GM04504 (cell line): ENCODE measurements around the gene GAK.

Experiments used
- DNase-seq: peaks from one replicate; pipeline ENCODE4 v3.0.0-alpha.2; 2012; ENCODE audit warnings: low read depth

GAK gene

DNA sequence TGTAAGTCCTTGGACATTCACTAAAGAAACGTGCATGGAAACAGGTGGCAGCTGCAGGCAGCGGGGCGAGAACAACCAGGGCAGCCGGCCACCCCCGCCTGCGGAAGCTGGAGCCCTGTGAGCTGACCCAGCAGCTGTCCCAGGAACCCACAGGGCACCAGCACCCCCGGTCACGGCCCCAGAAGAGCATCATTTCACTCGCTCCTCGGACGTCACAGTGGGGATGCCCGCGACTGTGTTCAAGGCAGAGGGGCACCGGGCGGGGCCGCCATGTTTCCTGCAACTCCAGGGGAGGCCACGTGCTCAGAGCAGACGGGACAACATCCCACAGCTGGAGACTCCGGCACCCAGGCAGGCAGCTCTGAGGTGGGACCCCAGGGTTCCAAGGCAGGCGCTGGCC is 61.2 kb downstream of the GAK start:
- DNase-seq = no peak

DNA sequence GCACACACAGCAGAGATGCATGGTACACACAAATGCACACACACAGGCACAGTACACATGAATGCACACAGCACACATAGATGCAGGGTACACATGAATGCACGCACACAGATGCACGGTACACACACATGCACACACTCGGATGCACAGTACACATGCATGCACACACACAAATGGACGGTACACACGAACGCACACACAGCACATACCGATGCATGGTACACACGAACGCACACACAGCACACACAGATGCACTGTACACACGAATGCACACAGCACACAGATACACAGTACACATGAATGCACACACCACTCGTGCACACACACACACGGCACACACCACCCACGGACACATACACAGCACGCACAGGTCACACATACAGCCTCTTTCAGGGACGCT is 62.3 kb downstream of the GAK start:
- DNase-seq = no peak

DNA sequence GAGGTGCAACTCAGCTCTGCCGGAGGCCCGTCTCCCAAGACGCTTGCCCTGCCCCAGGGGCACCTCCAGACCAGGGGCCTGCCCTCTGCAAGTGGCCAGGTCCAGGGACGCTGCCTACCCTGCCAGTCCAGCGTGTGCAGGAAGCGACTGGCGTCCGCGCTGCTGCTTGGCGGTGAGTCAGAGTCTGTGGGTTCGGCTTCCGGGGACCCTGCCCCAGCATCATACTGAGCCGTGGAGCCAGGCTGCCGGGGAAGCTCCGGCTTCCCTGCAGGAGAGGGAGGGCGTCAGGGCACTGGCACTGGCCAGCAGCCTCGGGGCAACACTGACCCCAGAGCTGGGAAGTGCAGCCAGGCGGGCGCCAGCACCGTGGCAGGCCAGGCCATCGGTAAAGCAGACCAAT is 63.7 kb downstream of the GAK start:
- no peak for DNase-seq

DNA sequence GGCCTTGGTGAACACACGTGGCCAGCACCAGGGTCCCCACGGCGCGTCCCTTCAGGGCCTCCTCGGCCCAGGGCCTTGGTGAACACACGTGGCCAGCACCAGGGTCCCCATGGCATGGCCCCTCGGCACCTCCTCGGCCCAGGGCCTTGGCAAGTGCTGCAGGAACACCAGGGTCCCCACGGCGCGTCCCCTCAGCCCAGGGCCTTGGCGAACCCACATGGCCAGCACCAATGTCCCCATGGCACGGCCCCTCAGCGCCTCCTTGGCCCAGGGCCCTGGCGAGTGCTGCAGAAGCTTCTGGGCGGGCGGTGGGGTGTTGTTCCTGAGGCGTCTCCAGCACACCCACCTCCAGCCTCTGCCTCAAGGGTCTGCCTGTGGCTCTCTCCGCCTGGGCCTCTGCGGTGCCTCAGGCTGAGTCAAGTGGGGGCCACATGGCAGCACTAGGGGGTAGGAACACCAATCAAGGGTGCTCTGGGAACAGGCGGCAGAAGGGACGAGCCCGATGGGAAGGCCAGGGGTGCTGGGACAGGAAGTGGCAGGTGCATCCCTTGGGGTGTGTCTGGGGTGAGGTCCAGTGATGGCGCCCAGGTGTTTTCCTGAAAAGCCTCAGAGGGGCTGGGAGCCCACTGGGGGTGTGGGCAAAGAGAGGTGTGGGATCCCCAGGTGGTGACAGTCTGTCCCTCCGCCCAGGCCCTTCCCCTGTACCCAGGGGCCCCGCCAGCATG is 64.4 kb downstream of the GAK start:
- no peak for DNase-seq

DNA sequence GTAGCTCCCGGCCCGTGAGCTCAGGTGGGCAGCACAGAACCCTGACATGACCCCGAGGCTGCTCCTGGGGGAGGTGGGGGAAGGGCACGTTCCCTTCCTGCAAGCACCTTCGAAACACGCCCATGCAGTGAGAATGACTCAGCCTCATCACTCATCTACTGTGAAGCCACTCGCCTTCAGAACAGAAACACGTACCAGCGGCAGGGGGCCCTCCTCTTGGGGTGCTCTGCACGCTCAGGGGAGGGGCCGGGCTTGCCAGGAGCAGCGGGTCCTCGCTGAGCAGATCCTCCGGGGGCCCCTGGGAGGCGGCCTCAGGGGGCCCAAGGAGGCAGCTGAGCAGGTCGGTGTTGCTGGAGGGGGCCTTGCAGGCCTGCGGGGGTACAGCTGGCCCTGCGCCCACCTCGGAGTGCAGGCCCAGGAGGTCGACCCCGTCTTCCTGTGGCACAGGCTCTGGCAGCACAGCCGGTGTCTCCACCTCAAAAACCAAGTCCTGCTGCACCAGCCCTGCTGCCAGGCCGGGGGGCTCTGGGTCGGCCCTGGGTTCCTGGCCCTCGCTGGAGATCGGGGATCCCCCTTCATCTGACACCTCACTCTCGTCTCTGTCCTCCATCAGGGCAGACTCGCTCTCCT is 65.2 kb downstream of the GAK start:
- no peak for DNase-seq

DNA sequence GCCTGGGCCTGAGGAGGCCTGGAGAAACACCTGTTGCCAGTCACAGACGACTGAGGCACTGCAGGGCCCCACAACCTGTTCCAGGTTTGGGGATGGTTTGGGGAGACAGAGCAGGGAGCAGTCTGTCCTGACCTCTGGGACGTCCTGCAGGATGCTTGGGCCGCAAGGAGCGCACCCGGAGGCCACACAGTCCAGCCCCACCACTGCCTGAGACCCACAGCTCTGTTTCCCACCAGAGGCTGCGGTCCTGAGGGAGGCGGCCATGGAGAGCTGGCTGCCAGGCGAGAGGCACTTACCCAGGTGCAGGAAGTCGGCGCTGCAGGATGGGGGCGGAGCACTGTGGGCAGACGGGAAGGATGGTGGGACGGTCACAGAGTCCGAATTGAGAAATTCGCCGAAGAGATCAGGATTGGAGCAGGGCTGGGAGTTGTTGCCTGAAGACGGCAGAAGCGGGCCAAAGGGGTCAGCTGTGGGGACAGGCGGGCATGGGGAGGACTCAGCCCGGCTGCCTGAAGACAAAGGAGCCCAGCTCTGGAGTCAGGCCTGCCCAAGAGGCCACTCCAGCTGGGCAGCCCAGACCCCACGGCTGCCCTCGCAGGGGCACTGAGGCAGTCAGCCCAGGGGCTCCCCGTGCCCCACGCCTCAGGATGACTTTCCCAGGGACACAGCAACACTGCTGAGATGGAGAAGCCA is 65.9 kb downstream of the GAK start:
- no peak for DNase-seq

DNA sequence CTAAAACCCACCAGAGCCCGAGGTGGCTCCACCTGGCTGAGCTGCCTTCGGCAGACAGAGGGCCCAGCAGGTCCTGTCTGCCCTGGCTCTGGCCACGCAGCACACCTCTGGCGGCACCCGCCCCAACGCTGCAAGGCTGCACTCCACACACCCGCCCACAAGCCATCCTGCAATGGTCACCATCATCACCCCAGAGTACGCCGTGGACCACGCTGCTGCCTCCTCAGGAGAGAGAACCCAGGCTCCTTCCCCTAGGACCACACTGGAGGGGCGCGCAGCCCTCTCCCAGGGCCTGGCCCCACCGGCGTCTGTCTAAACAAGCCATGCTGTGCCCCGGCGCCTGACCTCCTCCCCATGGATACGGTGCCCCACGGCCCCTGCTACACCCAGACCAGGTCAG is 66.5 kb downstream of the GAK start:
- no peak for DNase-seq

DNA sequence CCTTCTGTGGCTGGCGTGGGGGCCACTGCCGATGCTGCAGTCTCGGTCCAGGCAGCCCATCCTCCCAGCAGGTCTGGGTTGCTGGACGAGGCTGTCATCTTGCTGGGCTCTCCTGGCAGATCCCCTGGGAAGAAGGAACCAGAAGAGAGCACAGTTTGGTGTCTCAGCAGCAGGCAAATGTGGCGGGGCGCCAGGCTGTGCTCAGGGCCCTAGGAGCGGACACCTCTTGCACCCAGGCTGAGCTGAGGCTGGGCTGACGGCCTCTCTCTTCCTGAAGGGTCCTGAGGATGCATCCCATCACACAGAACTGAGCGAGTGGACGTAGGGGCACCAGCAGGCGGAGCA is 67.0 kb downstream of the GAK start:
- no peak for DNase-seq

DNA sequence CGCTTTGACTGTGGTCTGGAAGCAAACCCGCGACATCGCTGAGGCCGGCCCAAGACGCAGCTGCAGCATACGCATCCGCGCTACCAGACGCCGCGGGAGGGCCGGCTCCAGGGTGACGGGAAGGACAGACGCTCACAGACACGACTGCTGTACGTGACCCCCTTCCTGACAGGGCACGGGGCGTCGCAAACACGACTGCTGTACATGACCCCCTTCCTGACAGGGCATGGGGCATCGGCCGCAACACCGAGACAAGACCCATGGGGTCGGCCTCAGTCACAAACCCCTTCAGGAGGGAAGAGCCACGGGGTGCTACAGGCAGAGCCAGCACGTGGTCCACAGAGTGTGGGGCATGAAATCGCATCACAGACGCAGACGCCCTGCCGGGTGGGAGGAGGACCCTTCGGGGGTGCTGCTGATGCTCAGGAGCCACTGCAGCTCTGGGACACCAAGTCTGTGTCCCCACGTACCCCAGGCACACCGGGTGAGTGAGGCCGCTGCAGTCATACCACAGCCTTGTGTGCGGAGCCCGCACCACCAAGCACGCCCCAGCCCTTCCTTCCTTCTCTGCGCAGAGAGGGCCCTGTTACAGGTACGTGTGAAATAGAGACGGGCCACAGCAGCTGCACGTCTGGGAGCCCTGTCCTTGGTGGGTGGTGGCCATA is 67.5 kb downstream of the GAK start:
- no peak for DNase-seq

DNA sequence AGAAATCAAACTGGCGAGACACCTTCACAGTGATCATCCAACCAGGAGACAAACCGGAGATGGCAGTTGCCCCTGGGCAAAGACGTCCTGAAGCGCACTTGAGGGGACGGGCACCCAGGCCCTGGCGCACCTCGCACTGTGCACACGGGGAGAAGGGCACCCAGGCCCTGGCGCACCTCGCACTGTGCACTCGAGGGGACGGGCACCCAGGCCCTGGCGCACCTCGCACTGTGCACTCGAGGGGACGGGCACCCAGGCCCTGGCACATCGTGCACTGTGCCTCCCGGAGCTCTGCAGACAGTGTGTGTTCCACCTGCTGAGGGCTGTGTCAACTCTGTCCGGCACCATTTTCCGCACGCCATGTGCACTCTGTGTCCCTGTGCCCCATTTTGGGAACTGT is 71.6 kb downstream of the GAK start:
- DNase-seq = no peak

DNA sequence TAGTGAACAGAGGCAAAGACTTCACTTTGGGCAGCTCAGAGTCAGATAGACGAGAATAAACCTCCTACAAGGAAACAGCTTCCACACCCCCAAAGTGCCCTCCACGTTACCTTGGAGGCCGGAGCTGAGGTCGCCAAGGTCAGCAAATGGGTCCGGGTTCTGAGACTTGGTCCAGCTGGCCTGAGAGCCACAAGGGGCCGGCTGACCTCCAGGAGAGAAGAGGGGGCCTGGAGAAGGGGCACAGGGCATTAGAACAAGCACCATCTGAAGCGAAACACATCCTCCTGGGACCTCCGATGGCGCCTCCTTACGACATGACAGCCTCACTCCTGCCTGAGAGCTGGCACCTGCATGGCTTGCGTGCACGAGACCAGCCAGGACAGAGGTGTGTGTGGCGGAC is 72.6 kb downstream of the GAK start:
- no peak for DNase-seq

DNA sequence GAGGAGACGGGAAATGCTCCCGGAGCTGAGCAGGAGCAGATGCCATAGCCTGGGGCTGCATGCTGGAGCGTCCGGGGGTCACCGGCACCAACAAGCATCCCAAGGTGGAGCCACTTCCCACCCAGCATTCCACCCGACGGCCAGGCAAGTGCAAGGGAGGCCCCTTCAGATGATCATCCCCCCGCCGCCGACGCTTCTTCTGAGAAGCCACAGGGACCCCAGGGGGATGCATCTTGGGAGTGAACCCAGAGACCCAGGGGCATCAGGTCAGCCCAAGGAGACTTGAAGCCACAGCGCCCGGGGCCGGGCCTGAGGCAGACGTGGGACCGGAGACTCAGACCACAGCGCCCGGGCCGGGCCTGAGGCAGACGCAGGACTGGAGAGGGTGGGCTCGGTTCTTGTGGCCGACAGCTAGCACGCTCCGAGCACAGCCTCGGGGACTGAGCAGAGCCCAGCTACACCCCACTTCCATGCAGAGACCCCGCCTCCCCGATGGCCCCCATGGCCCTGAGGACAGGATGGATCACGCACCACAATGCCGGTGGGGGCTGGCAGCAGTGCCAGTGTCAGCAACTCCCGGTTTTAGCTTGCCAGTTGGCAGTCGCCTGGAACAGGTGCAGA is 73.2 kb downstream of the GAK start:
- DNase-seq = no peak

DNA sequence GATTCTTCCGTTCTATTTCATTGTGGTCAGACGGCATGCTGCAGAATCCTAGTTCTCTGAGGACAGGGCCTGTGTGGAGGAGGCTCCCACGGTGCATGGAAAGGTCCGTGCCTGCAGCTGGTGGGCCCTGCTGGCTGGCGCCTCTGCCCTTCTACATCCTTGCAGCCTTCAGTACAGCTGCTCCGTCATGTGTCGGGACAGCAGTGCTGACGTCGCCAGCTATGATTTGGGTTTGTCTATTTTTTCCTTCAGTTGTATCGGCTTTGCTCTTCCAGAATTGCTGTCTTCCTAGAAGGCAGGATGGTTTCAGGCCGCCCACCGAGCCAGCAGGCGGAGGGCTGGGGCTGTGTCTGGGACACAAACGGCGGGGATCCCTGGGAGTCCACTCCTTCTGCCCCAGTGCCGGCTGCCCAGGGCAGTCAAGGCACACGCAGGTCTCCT is 74.1 kb downstream of the GAK start:
- no peak for DNase-seq

DNA sequence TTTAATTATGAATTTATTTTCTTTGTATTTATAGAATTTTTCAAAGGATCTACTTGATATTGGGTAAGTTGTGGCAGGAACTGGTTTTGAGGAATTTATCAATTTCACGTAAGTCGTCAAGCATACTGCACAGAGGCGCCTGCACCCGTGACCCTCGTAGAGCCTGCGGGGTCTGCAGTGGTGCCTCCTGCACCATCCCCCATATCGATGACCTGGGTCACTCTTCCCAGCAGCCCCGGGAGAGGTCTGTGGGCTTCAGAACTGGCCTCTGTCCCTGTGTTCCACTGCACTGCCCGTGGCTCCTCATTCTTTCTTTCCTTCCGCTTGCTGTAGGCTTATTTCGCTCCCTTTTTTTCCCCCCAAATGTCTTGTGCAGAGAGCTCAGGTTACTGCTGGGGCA is 74.7 kb downstream of the GAK start:
- no peak for DNase-seq

DNA sequence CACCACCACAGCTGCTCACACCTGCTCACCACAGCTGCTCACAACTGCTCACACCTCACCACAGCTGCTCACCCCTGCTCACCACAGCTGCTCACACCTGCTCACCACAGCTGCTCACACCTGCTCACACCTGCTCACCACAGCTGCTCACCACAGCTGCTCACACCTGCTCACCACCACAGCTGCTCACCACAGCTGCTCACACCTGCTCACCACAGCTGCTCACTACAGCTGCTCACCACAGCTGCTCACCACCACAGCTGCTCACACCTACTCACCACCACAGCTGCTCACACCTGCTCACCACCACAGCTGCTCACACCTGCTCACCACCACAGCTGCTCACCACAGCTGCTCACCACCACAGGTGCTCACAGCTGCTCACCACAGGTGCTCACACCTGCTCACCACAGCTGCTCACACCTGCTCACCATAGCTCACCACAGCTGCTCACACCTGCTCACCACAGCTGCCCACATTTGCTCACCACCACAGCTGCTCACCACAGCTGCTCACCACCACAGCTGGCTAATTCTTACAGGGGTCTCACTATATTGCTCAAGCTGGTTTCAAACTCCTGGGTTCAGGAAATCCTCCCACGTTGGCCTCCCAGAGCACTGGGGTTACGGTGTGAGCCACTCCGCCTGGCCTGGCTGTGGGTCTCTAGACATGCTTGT is 75.8 kb downstream of the GAK start:
- no peak for DNase-seq

DNA sequence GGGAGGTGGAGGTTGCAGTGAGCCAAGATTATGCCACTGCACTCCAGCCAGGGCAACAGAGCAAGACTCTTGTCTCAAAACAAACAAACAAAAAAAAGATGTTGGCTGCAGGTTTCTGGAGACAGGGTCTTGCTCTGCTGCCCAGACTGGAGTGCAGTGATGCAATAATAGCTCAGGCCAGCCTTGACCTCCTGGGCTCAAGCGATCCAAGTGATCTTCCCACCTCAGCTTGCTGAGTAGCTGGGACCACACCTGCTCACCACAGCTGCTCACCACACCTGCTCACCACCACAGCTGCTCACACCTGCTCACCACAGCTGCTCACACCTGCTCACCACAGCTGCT is 76.3 kb downstream of the GAK start:
- DNase-seq = no peak

DNA sequence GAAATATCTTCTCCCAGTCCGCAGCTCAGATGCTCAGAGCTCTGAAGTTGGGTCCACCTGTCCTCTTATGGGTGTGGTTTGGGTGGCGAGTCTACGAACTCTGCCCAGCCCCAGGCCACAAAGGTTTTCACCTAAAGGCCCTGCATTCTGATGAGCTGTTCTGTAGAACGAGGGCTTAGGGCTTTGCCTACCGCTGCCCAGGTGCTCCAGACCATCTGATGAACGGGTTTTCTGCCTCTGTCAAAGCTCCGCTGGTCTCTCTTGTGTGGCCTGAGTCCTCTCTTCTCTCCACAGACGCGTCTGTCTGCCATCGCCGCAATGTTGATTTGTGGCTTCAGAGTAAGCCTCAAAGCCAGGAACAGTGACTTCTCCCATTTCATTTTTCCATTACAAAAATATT is 77.8 kb downstream of the GAK start:
- no peak for DNase-seq

DNA sequence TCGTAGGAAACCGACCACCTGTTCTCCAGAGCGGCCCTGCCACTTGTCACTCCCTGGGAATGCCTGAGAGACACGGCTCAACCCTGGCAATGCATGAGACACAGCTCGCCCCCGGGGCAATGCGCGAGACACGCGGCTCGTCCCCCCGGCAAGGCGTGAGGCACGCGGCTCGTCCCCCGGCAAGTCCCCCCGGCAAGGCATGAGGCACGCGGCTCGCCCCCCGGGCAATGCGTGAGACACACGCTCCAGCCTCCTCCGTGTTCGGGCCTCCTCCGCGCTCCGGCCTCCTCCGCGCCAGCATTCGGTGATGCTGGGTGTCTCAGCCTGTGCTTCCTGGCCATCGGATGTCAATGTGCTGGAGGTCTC is 78.7 kb downstream of the GAK start:
- DNase-seq = no peak

DNA sequence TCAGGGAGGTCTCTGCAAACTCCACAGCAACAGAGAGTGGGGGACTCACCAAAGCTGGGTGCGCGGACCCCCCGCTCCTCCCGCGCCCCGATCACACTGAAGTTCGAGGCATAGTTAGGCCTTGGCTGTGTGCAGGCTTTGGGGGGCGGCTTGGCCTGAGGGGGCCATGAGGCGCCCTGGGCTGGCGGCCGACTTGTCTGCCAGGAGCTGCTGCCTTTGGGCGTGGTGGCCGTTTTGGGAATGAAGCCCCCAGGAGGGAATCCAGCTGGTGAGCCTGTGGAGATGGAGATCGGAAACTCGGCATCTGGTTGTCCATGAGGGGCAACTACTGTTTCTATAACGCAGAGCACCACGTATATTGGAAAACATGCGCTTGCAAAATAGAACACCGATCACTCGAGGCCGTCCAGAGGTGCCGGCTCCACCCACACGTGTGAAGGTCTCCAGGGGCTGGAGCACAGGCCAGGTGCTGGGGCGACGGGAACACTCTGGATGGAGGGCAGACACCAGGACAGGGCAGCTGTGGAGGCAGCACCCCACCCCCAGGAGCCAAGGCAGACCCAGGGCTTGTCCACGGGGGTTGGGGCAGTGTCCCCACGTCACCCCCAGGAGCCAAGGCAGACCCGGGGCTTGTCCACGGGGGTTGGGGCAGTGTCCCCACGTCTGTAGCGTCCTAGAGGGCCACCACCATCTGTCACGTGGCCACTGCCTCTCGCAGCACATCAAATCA is 80.2 kb downstream of the GAK start:
- no peak for DNase-seq

DNA sequence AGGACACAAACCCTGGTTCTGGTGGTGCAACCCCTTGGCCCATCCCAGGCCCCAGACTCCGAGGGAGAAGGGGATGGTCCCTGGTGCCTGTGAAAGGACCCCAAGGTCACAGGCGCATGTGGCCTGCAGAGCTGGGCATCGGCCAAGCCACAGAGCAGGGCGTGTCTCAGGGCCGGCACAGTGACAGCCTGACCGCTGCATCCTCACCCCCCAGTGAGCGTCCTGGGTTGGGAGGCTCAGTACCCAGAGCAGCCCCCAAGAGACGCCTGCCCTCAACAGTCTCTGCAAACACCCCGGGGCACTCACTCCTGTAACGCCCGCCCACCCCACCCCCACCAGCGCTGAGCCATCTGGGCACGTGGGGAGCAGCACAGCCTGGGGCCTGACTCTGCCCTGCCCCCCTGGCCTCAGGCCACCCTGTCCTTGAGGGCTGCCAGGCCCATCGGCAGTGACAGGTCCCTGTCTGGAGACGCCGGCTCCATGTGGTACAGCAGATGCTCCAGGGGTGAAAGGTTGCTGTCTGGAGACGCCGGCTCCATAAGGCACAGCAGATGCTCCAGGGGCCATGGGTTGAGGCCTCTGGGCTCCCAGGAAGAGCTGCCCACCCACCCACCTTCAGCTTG is 81.7 kb downstream of the GAK start:
- DNase-seq = no peak
